ENCODE data around the gene TNRC6A.

Gene TNRC6A

GRCh38 chr16:24755201-24755874 is 25.9 kb downstream of the TNRC6A start:
- in situ Hi-C loops (cut with MboI; ENCODE audit: low sequenced_read_pairs): no loop called here

GRCh38 chr16:24758373-24758772 is 28.9 kb downstream of the TNRC6A start:
- in situ Hi-C loops (cut with MboI; ENCODE audit: low sequenced_read_pairs): no loop called here

GRCh38 chr16:24759006-24759405 is 29.6 kb downstream of the TNRC6A start:
- in situ Hi-C loops (cut with MboI; ENCODE audit: low sequenced_read_pairs): no loop called here

GRCh38 chr16:24761526-24761925 is 32.1 kb downstream of the TNRC6A start:
- in situ Hi-C loops (cut with MboI; ENCODE audit: low sequenced_read_pairs): no loop called here

- in situ Hi-C loops (cut with MboI; ENCODE audit: low sequenced_read_pairs): no loop called here
Measured at GRCh38 chr16:24764916-24765315, 35.5 kb downstream of the TNRC6A start.

- in situ Hi-C loops (cut with MboI; ENCODE audit: low sequenced_read_pairs): no loop called here
Measured at GRCh38 chr16:24766057-24766456, 36.6 kb downstream of the TNRC6A start.

GRCh38 chr16:24769806-24770205 is 40.4 kb downstream of the TNRC6A start:
- in situ Hi-C loops (cut with MboI; ENCODE audit: low sequenced_read_pairs): no loop called here

- in situ Hi-C loops (cut with MboI; ENCODE audit: low sequenced_read_pairs): no loop called here
Measured at GRCh38 chr16:24771132-24771778, 41.8 kb downstream of the TNRC6A start.

- in situ Hi-C loops (cut with MboI; ENCODE audit: low sequenced_read_pairs): no loop called here
Measured at GRCh38 chr16:24771779-24772157, 42.3 kb downstream of the TNRC6A start.

GRCh38 chr16:24773771-24774427 is 44.4 kb downstream of the TNRC6A start:
- in situ Hi-C loops (cut with MboI; ENCODE audit: low sequenced_read_pairs): no loop called here

GRCh38 chr16:24774510-24774909 is 45.1 kb downstream of the TNRC6A start:
- in situ Hi-C loops (cut with MboI; ENCODE audit: low sequenced_read_pairs): no loop called here

GRCh38 chr16:24775455-24775854 is 46.0 kb downstream of the TNRC6A start:
- in situ Hi-C loops (cut with MboI; ENCODE audit: low sequenced_read_pairs): no loop called here

- in situ Hi-C loops (cut with MboI; ENCODE audit: low sequenced_read_pairs): no loop called here
Measured at GRCh38 chr16:24776501-24777220, 47.2 kb downstream of the TNRC6A start.

- in situ Hi-C loops (cut with MboI; ENCODE audit: low sequenced_read_pairs): no loop called here
Measured at GRCh38 chr16:24778671-24779070, 49.2 kb downstream of the TNRC6A start.

- in situ Hi-C loops (cut with MboI; ENCODE audit: low sequenced_read_pairs): no loop called here
Measured at GRCh38 chr16:24781256-24781655, 51.8 kb downstream of the TNRC6A start.

GRCh38 chr16:24784121-24784520 is 54.7 kb downstream of the TNRC6A start:
- in situ Hi-C loops (cut with MboI; ENCODE audit: low sequenced_read_pairs): no loop called here

- in situ Hi-C loops (cut with MboI; ENCODE audit: low sequenced_read_pairs): no loop called here
Measured at GRCh38 chr16:24789881-24790280, 60.4 kb downstream of the TNRC6A start.

GRCh38 chr16:24800586-24800985 is 71.1 kb downstream of the TNRC6A start:
- in situ Hi-C loops (cut with MboI; ENCODE audit: low sequenced_read_pairs): no loop called here

GRCh38 chr16:24801761-24802302 is 72.4 kb downstream of the TNRC6A start:
- in situ Hi-C loops (cut with MboI; ENCODE audit: low sequenced_read_pairs): no loop called here

GRCh38 chr16:24805484-24805883 is 76.0 kb downstream of the TNRC6A start:
- in situ Hi-C loops (cut with MboI; ENCODE audit: low sequenced_read_pairs): no loop called here

GRCh38 chr16:24807301-24807700 is 77.8 kb downstream of the TNRC6A start:
- in situ Hi-C loops (cut with MboI; ENCODE audit: low sequenced_read_pairs): no loop called here
